ENCODE data around the gene ARMH1. TPM values are rescaled to one million over a fixed set of nuclear protein-coding genes. Genes with fewer than 3 reads are reported as not detected.
"Not testable (repeated sequence)": the region's sequence is repeated elsewhere in the genome, so short reads cannot be mapped to it uniquely, and the experiment has no call there.

ARMH1 gene
- total RNA-seq, 1 donor from 2014 or later: 0.13 TPM

- DNase-seq (ENCODE audit: low read depth in 2 of 2): peak in 1 of 2 donors; percentile 13
Measured at GRCh38 chr1:44721485-44722361, 47.2 kb downstream of the ARMH1 start.

DNA sequence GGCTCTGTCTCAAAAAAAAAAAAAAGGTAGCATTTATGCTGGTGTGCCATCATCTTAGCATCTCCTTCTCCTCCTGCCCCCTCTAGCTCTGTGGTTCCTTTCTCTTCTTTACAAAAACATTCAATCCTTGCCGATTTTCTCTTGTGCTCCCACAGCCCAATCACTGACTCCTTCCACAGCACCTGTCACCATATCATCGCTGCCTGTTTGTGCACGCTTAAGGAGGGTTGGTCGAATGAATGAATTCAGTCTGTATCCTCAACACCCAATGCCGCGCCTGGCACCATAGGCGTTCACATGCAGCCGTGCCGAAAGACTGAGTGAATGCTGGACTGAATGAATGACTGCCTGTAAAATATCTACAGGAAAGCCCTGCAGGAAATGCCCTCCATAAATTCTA, 48.5 kb downstream of the ARMH1 start:
- no peak for DNase-seq (ENCODE audit: low read depth in 2 of 2)

GRCh38 chr1:44723496-44724295, 49.2 kb downstream of the ARMH1 start:
- no peak for DNase-seq (ENCODE audit: low read depth in 2 of 2)

DNA sequence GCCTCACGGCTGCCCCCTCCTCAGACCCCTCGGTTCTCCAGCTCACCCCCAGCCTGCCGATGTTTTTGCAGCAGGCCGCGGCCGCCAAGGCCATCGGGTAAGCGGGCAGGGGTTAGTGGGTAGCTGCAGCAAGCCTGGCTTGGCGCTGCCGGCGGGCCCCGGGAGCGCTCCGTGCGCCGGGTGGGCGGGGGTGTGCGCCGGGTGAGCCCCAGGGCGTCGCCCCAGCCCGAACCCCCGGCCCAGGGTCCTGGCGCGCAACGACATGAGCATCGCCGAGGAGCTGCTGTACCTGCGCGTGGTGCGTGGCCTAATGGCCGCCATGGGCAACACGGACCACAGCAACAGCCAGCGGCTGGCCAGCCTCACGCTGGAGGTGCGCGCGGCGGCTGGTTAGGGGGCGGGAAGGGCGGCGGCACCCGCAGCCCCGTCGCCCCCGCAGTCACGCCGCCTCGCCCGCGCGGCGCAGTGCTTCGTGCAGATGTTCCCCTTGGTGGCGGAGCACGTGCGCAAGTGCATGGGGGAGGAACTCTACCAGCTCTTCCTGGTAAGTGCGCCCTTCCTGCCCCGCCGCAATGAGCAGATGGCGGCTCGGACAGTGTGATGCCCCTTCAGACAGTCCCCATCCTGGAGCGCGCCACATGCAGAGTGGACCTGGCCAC, 49.9 kb downstream of the ARMH1 start:
- DNase-seq (ENCODE audit: low read depth in 2 of 2): no peak

- DNase-seq (ENCODE audit: low read depth in 2 of 2): no peak
Measured at GRCh38 chr1:44724955-44725698, 50.6 kb downstream of the ARMH1 start.

DNA sequence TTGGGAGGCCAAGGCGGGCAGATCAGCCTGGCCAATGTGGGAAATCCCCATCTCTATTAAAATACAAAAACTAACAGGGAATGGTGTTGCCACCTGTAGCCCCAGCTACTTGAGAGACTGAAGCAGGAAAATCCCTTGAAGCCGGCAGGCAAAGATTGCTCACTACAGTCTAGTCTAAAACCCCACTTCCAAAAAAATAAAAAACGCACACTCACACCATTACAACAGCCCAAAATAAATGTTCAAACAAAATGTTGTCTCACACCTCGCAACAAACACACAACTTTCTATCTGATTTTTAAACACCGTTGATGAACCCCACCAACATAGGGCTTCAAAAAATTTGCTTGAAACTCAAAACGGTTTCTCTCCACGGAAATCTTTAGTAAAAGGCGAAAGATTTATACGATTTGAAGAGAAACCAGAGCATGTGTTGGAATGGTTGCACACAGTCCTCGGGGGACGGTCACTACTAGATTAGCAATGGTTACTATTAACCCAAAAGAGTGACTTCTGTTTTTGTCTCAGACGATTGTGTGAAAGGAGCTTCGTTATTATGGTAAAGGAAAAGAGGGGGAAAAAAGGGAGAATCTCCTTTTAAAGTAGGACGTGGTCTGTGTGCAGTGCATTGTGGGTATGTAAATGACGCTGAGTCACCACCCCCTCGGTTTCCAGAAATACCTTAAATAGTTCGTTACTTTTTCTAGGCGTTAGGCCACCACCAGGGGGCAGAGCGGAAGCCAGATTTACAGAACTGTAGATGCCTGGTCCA, 56.4 kb downstream of the ARMH1 start, which contains the start of gene RNU5D-1:
TSS of gene RNU5D-1 (minus strand) at position 430 of the 772 bp plus-strand sequence.
- peak; percentile 95 for DNase-seq (ENCODE audit: low read depth in 2 of 2)

- DNase-seq (ENCODE audit: low read depth in 2 of 2): peak; percentile 23 to 78
Measured at GRCh38 chr1:44733365-44733764, 58.9 kb downstream of the ARMH1 start.

DNA sequence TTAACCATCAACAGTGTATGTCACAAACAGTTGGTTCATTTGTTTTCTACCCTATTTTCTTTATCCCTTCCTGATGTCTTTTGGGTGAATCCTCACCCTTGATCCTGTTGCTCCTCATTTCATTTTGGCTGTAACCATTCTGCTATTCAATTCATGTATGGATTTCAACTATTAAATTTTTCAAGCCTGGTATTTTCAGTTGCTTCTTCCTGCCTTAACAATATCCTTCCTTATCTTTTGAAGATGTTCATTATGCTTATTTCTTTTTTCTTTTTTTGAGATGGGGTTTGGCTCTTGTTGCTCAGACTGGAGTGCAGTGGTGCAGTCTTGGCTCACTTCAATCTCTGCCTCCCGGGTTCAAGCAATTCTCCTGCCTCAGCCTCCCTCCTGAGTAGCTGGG, 59.3 kb downstream of the ARMH1 start:
- no peak for DNase-seq (ENCODE audit: low read depth in 2 of 2)

DNA sequence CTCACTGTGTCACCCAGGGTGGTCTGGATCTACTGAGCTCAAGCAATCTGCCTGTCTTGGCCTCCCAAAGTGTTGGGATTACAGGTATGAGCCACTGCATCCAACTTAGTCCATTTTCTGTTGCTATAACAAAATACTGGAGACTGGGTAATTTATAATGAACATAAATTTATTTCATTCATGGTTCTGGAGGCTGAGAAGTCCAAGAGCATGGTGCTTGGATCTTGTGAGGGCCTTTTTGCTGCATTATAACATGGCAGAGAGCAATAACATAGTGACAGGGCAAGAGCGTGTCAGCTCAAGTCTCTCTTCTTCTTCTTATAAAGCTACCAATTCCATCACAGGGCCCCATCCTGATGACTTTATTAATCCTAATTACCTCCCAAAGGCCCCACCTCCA, 61.5 kb downstream of the ARMH1 start:
- DNase-seq (ENCODE audit: low read depth in 2 of 2): no peak

- not testable (repeated sequence) for DNase-seq (ENCODE audit: low read depth in 2 of 2)
Measured at GRCh38 chr1:44738953-44739306, 64.4 kb downstream of the ARMH1 start.

- DNase-seq (ENCODE audit: low read depth in 2 of 2): peak; percentile 94 to 98
Measured at GRCh38 chr1:44739307-44740178, 65.0 kb downstream of the ARMH1 start, which contains the start of gene KIF2C. Gene KIF2C (plus strand): TSS chr1:44739837. CDS start chr1:44739933, 96 bp downstream.

GRCh38 chr1:44740179-44740617, 65.7 kb downstream of the ARMH1 start:
- DNase-seq (ENCODE audit: low read depth in 2 of 2): no peak

- DNase-seq (ENCODE audit: low read depth in 2 of 2): no peak
Measured at GRCh38 chr1:44743211-44743610, 68.7 kb downstream of the ARMH1 start.

- no peak for DNase-seq (ENCODE audit: low read depth in 2 of 2)
Measured at GRCh38 chr1:44747878-44748277, 73.4 kb downstream of the ARMH1 start.

DNA sequence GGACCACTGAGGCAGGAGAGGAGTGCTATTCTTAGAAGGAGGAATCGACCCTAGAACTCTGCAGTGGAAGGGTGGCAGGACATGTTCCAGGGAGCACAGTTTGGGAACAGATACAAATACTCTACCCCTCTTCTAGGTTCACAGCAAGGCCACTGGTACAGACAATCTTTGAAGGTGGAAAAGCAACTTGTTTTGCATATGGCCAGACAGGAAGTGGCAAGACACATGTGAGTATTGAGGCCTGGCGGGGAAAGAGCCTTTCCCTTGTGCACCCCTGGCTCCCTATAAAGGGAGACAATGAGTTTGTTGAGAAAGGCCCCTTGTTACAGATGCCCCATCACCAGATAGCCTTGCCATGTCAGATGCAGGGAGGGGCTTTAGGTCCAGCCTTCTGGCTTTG, 82.9 kb downstream of the ARMH1 start:
- DNase-seq (ENCODE audit: low read depth in 2 of 2): no peak

- no peak for DNase-seq (ENCODE audit: low read depth in 2 of 2)
Measured at GRCh38 chr1:44759077-44759476, 84.6 kb downstream of the ARMH1 start.

DNA sequence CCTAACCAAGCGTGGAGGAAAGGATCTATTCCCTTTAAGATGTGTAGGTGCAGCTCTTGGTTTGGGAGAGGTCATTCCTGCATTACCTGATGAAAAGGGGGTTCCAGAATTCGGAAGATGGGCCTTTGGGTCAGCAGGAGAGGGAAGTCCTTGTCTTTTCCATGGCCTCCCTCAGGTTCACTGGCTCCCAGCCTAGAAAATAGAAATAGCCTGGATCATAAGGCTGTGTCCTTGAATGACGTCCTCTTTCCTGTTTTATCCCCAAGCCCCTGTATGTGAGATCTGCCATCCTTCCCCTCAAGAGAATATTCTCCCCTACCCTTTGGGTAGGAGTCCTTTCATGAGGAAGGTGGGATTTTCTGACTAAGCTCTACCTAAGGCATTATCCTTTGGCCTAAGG, 86.4 kb downstream of the ARMH1 start:
- DNase-seq (ENCODE audit: low read depth in 2 of 2): no peak

GRCh38 chr1:44766421-44766820, 91.9 kb downstream of the ARMH1 start:
- DNase-seq (ENCODE audit: low read depth in 2 of 2): not testable (repeated sequence)

Measured in dermis microvascular lymphatic vessel endothelial cell (primary cell).